HepG2 (cell line): ENCODE results near the gene CD96. TPM values are rescaled to one million over a fixed set of nuclear protein-coding genes. Genes with fewer than 3 reads are reported as not detected.

Experiments used
- ATAC-seq: fragments of 200-7000 bp; cut with Tn5 transposase; 3 replicates; pipeline ENCODE4 v1.9.1; 2020; ENCODE audit warnings: mild to moderate bottlenecking, moderate library complexity
- BruUV-seq: library from RNA; stranded (reverse); fragments of 400-500 nt; replicated peaks from 2 replicates; lab custom pipeline; 2021; lab: Mats Ljungman, UMichigan
- CTCF ChIA-PET: fragments of 300-600 bp; formaldehyde crosslinking; extraction: SDS; loops from one replicate; lab custom pipeline; 2021; ENCODE audit warnings: low total read pairs, inconsistent platforms, low intra/inter-chr PET ratio; lab: Yijun Ruan, JAX
- POLR2A ChIA-PET: fragments of 350-600 bp; sonication (Branson Sonifier 250); formaldehyde crosslinking; loops from one replicate; lab custom pipeline; 2020; ENCODE audit warnings: antibody characterized with exemption, inconsistent platforms; lab: Yijun Ruan, JAX
- DNase-seq: peaks from one replicate; pipeline ENCODE4 v3.0.0-alpha.2; 2015; ENCODE audit warnings: low spot score
- FAIRE-seq: peaks from 3 replicates; lab custom pipeline; 2011; peaks lifted over from hg19 to GRCh38; lab: Jason Lieb, UNC
- H2AFZ ChIP-seq: one replicate; pipeline ENCODE4 v1.6.1; 2011; ENCODE audit warnings: low read length, inconsistent platforms
- H3K27ac ChIP-seq: fragments of 300-600 bp; 3 replicates; pipeline ENCODE4 v1.8.0; 2011; ENCODE audit warnings: mixed run types, mild to moderate bottlenecking, mixed read lengths, low read length, inconsistent platforms; ENCODE audit not compliant: insufficient read depth; ENCODE audit errors: extremely low read length
- H3K27me3 ChIP-seq, 2 experiments: fragments of 200-600 bp in 1 of 2; 2 replicates in 1 of 2; 3 replicates in 1 of 2; pipeline versions ENCODE4 v1.6.0 to v1.8.0; 2011; ENCODE audit warnings: low read length in 2 of 2, mild to moderate bottlenecking in 2 of 2, moderate library complexity in 2 of 2, inconsistent platforms in 1 of 2; ENCODE audit not compliant: insufficient read depth in 2 of 2, control insufficient read depth in 1 of 2
- H3K36me3 ChIP-seq, 2 experiments: fragments of 200-600 bp in 1 of 2; replicated peaks in 1 of 2; 2 replicates in 1 of 2; 3 replicates in 1 of 2; pipeline versions ENCODE4 v1.5.1 to v1.8.0; 2011; ENCODE audit warnings: low read length in 2 of 2, inconsistent platforms in 1 of 2; ENCODE audit not compliant: insufficient read depth in 2 of 2, control insufficient read depth in 1 of 2
- H3K4me1 ChIP-seq: 2 replicates; pipeline ENCODE4 v1.5.1; 2012; ENCODE audit warnings: low read length, inconsistent platforms; ENCODE audit not compliant: insufficient read depth
- H3K4me2 ChIP-seq: 2 replicates; pipeline ENCODE4 v1.6.0; 2011; ENCODE audit warnings: low read depth, low read length, inconsistent platforms
- H3K4me3 ChIP-seq, 3 experiments: fragments of 200-600 bp in 1 of 3; sonication (generic), shearing (Covaris generic) in 1 of 3; replicated peaks in 1 of 3; 2 replicates each; pipeline ENCODE4 v1.5.1; 2011 to 2016; ENCODE audit warnings: low read length in 3 of 3, inconsistent platforms in 2 of 3, low read depth in 2 of 3, mild to moderate bottlenecking in 2 of 3, control low read depth in 1 of 3, mixed read lengths in 1 of 3; ENCODE audit not compliant: insufficient read depth in 1 of 3
- H3K79me2 ChIP-seq: one replicate; pipeline ENCODE4 v1.6.1; 2011; ENCODE audit warnings: low read length, inconsistent platforms; ENCODE audit not compliant: insufficient read depth
- H3K9ac ChIP-seq: 2 replicates; pipeline ENCODE4 v1.6.0; 2011; ENCODE audit warnings: mild to moderate bottlenecking, low read depth, low read length, inconsistent platforms; ENCODE audit not compliant: insufficient read depth
- H3K9me3 ChIP-seq: 2 replicates; pipeline ENCODE4 v1.5.1; 2012; ENCODE audit warnings: mild to moderate bottlenecking, low read length
- H4K20me1 ChIP-seq: 2 replicates; pipeline ENCODE4 v1.6.0; 2011; ENCODE audit warnings: inconsistent platforms, mild to moderate bottlenecking, low read length, moderate library complexity; ENCODE audit not compliant: insufficient read depth
- CCAR2 ChIP-seq: fragments of 200-400 bp; formaldehyde crosslinking; optimal IDR thresholded peaks from 2 replicates; pipeline ENCODE3; 2018; ENCODE audit warnings: low read depth, mild to moderate bottlenecking, low read length, moderate library complexity
- NCOA1 ChIP-seq: sonication (generic); formaldehyde crosslinking; IDR thresholded peaks from 2 replicates; pipeline ENCODE4 v1.9.0; 2021; ENCODE audit warnings: missing genetic modification reagents
- SNRNP70 ChIP-seq: fragments of 200-400 bp; formaldehyde crosslinking; IDR thresholded peaks from 2 replicates; pipeline ENCODE4 v1.6.1; 2017; ENCODE audit warnings: mild to moderate bottlenecking, low read depth, low read length, moderate library complexity
- TAF1 ChIP-seq: sonication (generic); formaldehyde crosslinking; IDR thresholded peaks from 2 replicates; pipeline ENCODE4 v1.4.0; 2020; ENCODE audit warnings: missing genetic modification reagents
- ZNF138 ChIP-seq: sonication (generic); formaldehyde crosslinking; IDR thresholded peaks from 2 replicates; pipeline ENCODE4 v1.5.0; 2020; ENCODE audit warnings: mild to moderate bottlenecking, low read depth, missing genetic modification reagents
- WGBS: methylation state at CpG from one replicate; pipeline ENCODE4 v1.1.6; 2017; ENCODE audit warnings: low lambda C conversion rate; 5-methylcytosine and 5-hydroxymethylcytosine counted together
- in situ Hi-C: cut with HindIII; loops from 2 replicates; pipeline ENCODE4 v1.10.0; 2017; ENCODE audit warnings: low pct_unique_long_range_greater_than_20kb; ENCODE audit not compliant: extremely low pct_ligation_motif_present
- intact Hi-C: fragments of 100-400 bp; cut with micrococcal nuclease; formaldehyde crosslinking; loops from one replicate; pipeline ENCODE4 v1.10.0; 2022; ENCODE audit not compliant: unreplicated experiment
- polyA plus RNA-seq, 8 experiments: library from polyadenylated mRNA; depleted of rRNA in 3 of 8; stranded (reverse) in 7 of 8; unstranded in 1 of 8; fragments of >200 nt; fragmentation: Illumina TruSeq in 4 of 8; extraction: Trizol in 4 of 8; gene quantifications; 2 replicates each; pipeline versions ENCODE4 v1.2.1 to v1.2.3, GENCODE V29; 2011 to 2016; ENCODE audit warnings: low read depth in 4 of 8, missing spikeins in 1 of 8, mixed read lengths in 1 of 8; ENCODE audit not compliant: insufficient read depth in 1 of 8
- total RNA-seq, 5 experiments: library from RNA; depleted of rRNA; stranded (reverse); fragments of >200 nt; fragmentation: Illumina TruSeq; extraction: Trizol; gene quantifications; 2 replicates each; pipeline ENCODE4 v1.2.3, GENCODE V29; 2016; ENCODE audit warnings: low read depth in 1 of 5
- TF ChIP-seq, protein P1 (sequence below): sonication (generic); formaldehyde crosslinking; IDR thresholded peaks from 2 replicates; pipeline ENCODE4 v1.4.0; 2020; ENCODE audit warnings: mild to moderate bottlenecking, missing genetic modification reagents
- TF ChIP-seq, protein P2 (sequence below): sonication (generic); formaldehyde crosslinking; IDR thresholded peaks from 2 replicates; pipeline ENCODE4 v1.5.1; 2020; ENCODE audit warnings: missing genetic modification reagents, mild to moderate bottlenecking, borderline replicate concordance
- TF ChIP-seq, protein P3 (sequence below): sonication (generic); formaldehyde crosslinking; IDR thresholded peaks from 2 replicates; pipeline ENCODE4 v1.4.0; 2020; ENCODE audit warnings: low read depth, missing genetic modification reagents

The CD96 gene
- total and polyA plus RNA-seq, 2 of the 13 experiments (the other 11 are each of a cell fraction or from before 2014, with no cell fraction given), result not detected

DNA sequence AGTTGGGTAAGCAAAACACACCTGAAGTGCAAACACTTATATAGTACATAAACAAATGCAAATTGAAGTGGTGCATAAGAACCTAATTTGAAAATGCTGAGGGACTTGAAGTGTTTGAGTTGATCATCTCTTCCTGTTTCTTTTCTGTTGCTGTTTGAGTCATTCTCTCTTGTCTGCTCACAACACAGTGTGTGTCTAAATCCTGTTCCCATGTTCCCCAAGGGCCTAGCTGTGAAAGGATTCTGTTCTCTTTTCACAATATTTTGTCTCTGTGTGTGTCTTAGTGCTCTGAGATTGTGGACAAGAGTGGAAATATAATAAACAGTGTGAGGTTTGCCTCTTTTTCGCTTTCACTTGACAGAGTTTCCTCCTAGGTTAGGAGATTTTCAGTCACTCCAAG is 6.1 kb downstream of the CD96 start:
- DNase-seq (no peak), ATAC-seq (no peak), FAIRE-seq (no peak)
- Histone ChIP-seq H3K36me3 (no peaks in the 10 kb centered on the region), H2AFZ (no peak overlapping the region), H3K4me2 (no peak overlapping the region), H3K4me3 (no peak overlapping the region), H3K4me1 (peaks cover 8% of the 10 kb centered on the region; the same call in 1 of the 2 replicates), H3K79me2 (no peaks in the 10 kb centered on the region), H3K27ac (no peak overlapping the region), H3K9me3 (no peaks in the 10 kb centered on the region), H4K20me1 (no peaks in the 10 kb centered on the region), H3K27me3 (no peaks in the 10 kb centered on the region), H3K9ac (no peak overlapping the region)
- TF ChIP-seq TAF1 (CRISPR knock-in tag), result no peak
- TF ChIP-seq, protein P1, sequence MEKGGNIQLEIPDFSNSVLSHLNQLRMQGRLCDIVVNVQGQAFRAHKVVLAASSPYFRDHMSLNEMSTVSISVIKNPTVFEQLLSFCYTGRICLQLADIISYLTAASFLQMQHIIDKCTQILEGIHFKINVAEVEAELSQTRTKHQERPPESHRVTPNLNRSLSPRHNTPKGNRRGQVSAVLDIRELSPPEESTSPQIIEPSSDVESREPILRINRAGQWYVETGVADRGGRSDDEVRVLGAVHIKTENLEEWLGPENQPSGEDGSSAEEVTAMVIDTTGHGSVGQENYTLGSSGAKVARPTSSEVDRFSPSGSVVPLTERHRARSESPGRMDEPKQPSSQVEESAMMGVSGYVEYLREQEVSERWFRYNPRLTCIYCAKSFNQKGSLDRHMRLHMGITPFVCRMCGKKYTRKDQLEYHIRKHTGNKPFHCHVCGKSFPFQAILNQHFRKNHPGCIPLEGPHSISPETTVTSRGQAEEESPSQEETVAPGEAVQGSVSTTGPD (CRISPR knock-in tag), result no peak
- TF ChIP-seq ZNF138 (CRISPR knock-in tag), result no peak
- no peak for TF ChIP-seq CCAR2
- TF ChIP-seq, protein P2, sequence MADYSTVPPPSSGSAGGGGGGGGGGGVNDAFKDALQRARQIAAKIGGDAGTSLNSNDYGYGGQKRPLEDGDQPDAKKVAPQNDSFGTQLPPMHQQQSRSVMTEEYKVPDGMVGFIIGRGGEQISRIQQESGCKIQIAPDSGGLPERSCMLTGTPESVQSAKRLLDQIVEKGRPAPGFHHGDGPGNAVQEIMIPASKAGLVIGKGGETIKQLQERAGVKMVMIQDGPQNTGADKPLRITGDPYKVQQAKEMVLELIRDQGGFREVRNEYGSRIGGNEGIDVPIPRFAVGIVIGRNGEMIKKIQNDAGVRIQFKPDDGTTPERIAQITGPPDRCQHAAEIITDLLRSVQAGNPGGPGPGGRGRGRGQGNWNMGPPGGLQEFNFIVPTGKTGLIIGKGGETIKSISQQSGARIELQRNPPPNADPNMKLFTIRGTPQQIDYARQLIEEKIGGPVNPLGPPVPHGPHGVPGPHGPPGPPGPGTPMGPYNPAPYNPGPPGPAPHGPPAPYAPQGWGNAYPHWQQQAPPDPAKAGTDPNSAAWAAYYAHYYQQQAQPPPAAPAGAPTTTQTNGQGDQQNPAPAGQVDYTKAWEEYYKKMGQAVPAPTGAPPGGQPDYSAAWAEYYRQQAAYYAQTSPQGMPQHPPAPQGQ (CRISPR knock-in tag), result no peak
- TF ChIP-seq, protein P3, sequence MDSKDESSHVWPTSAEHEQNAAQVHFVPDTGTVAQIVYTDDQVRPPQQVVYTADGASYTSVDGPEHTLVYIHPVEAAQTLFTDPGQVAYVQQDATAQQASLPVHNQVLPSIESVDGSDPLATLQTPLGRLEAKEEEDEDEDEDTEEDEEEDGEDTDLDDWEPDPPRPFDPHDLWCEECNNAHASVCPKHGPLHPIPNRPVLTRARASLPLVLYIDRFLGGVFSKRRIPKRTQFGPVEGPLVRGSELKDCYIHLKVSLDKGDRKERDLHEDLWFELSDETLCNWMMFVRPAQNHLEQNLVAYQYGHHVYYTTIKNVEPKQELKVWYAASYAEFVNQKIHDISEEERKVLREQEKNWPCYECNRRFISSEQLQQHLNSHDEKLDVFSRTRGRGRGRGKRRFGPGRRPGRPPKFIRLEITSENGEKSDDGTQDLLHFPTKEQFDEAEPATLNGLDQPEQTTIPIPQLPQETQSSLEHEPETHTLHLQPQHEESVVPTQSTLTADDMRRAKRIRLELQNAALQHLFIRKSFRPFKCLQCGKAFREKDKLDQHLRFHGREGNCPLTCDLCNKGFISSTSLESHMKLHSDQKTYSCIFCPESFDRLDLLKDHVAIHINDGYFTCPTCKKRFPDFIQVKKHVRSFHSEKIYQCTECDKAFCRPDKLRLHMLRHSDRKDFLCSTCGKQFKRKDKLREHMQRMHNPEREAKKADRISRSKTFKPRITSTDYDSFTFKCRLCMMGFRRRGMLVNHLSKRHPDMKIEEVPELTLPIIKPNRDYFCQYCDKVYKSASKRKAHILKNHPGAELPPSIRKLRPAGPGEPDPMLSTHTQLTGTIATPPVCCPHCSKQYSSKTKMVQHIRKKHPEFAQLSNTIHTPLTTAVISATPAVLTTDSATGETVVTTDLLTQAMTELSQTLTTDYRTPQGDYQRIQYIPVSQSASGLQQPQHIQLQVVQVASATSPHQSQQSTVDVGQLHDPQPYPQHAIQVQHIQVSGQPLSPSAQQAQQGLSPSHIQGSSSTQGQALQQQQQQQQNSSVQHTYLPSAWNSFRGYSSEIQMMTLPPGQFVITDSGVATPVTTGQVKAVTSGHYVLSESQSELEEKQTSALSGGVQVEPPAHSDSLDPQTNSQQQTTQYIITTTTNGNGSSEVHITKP, result no peak
- no peak for TF ChIP-seq SNRNP70
- no peak for TF ChIP-seq NCOA1
- ChIA-PET POLR2A (no interaction called here), CTCF (no interaction called here)
- 0% methylated on average over 1 of the region's 1 CpG for WGBS
- in situ Hi-C loops, result loop anchor here (25.0 kb wide), 1 partner anchor 511 kb away; no protein-coding TSS in a partner anchor
- BruUV-seq, result no TSS peak
- intact Hi-C loops, result no loop called here
